Esophagus muscularis mucosa (tissue), 4 donors: ENCODE measurements around the gene ZCCHC10.

Experiments
- EP300 ChIP-seq: sonication (generic); formaldehyde crosslinking; IDR thresholded peaks from one replicate; pipeline ENCODE4 v1.6.1; 2017; ENCODE audit warnings: antibody characterized with exemption
- POLR2A ChIP-seq: fragments of 450-650 bp; IDR thresholded peaks from one replicate; pipeline ENCODE4 v1.6.1; 2017; ENCODE audit warnings: antibody characterized with exemption, moderate library complexity, mild to moderate bottlenecking, low read depth
- POLR2AphosphoS5 ChIP-seq, 2 donors: sonication (generic); formaldehyde crosslinking; IDR thresholded peaks; one replicate each; pipeline ENCODE4 v1.6.1; 2017; ENCODE audit warnings: antibody characterized with exemption in 2 of 2
- TF ChIP-seq, protein P1 (sequence below), 3 experiments: fragments of 200-600 bp in 2 of 3; fragments of 450-650 bp in 1 of 3; sonication (generic) in 2 of 3; IDR thresholded peaks; one replicate each; pipeline ENCODE4 v1.5.1; 2017 to 2019; ENCODE audit warnings: antibody characterized with exemption in 3 of 3, mild to moderate bottlenecking in 2 of 3, moderate library complexity in 1 of 3

DNA sequence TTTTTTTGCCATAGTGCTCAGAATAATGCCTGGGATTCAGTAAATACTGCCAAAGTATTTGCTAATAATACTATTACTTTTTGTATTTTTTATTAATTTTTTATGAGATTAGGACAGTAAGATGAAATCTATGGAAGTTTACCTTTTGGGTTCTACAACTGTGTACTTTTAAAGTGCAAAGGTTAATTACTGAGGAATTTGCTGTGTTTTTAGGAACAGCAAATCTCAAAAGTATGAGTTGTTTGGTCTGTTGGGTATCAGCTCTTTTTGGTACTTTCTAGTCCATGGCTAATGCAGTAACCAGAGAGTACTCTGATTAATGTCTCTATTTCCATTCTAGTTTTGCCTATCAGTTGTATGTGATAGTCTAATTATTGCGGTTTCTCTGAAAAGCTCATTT is 30.5 kb upstream of the ZCCHC10 start:
- TF ChIP-seq, protein P1, sequence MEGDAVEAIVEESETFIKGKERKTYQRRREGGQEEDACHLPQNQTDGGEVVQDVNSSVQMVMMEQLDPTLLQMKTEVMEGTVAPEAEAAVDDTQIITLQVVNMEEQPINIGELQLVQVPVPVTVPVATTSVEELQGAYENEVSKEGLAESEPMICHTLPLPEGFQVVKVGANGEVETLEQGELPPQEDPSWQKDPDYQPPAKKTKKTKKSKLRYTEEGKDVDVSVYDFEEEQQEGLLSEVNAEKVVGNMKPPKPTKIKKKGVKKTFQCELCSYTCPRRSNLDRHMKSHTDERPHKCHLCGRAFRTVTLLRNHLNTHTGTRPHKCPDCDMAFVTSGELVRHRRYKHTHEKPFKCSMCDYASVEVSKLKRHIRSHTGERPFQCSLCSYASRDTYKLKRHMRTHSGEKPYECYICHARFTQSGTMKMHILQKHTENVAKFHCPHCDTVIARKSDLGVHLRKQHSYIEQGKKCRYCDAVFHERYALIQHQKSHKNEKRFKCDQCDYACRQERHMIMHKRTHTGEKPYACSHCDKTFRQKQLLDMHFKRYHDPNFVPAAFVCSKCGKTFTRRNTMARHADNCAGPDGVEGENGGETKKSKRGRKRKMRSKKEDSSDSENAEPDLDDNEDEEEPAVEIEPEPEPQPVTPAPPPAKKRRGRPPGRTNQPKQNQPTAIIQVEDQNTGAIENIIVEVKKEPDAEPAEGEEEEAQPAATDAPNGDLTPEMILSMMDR (IDR thresholded peaks at IDR 0.05), result no peak
- TF ChIP-seq POLR2A, result no peak
- TF ChIP-seq POLR2AphosphoS5 (IDR thresholded peaks at IDR 0.05), result no peak
- no peak for TF ChIP-seq EP300
